HCT116 (cell line): ENCODE data around the gene PRPF6. TPM values are rescaled to one million over a fixed set of nuclear protein-coding genes. Genes with fewer than 3 reads are reported as not detected.

Experiments
- ATAC-seq: fragments of 200-7000 bp; cut with Tn5 transposase; 2 replicates; pipeline ENCODE4 v1.9.1; 2020; ENCODE audit warnings: mild to moderate bottlenecking, moderate library complexity
- BruUV-seq: library from RNA; stranded (reverse); fragments of 400-500 nt; replicated peaks from 2 replicates; lab custom pipeline; 2021; lab: Mats Ljungman, UMichigan
- CTCF ChIA-PET: fragments of 300-600 bp; sonication (Branson Sonifier 250); formaldehyde crosslinking; loops from one replicate; lab custom pipeline; 2021; ENCODE audit warnings: antibody characterized with exemption; lab: Charles Lee
- POLR2A ChIA-PET: fragments of 300-600, 350-600 bp; sonication (Branson Sonifier 250); formaldehyde crosslinking; loops from one replicate; lab custom pipeline; 2021; ENCODE audit warnings: antibody characterized with exemption; lab: Charles Lee
- RAD21 ChIA-PET, 2 experiments: fragments of 300-600 bp; sonication (Branson Sonifier 250); formaldehyde crosslinking; loops; one replicate each; lab custom pipeline; 2023; ENCODE audit warnings: low total read pairs in 2 of 2; ENCODE audit not compliant: uncharacterized antibody in 2 of 2, unreplicated experiment in 2 of 2, low non-redundant PET in 1 of 2; lab: Charles Lee
- DNase-seq: peaks from one replicate; pipeline ENCODE4 v3.0.0-alpha.2; 2010; ENCODE audit warnings: low read depth, low spot score
- H2AFZ ChIP-seq: fragments of 200-600 bp; shearing (Covaris generic), sonication (generic); 2 replicates; pipeline ENCODE4 v1.6.1; 2017; ENCODE audit warnings: low read depth, mixed run types, mixed read lengths, antibody characterized with exemption, low read length; ENCODE audit not compliant: poor library complexity, severe bottlenecking
- H3K27ac ChIP-seq: 2 replicates; pipeline ENCODE4 v1.5.1; 2012; ENCODE audit warnings: low read depth, low read length
- H3K27me3 ChIP-seq: fragments of 200-600 bp; sonication (generic); 2 replicates; pipeline ENCODE4 v1.6.1; 2016; ENCODE audit warnings: mixed run types, low read length, mixed read lengths; ENCODE audit not compliant: insufficient read depth
- H3K36me3 ChIP-seq, 2 experiments: fragments of 200-500 bp in 1 of 2; fragments of 200-600 bp in 1 of 2; sonication (Bioruptor generic) in 1 of 2; sonication (generic) in 1 of 2; 2 replicates each; pipeline versions ENCODE4 v1.5.1 to v1.6.1; 2014 to 2016; ENCODE audit warnings: low read length in 2 of 2, inconsistent platforms in 1 of 2, mixed read lengths in 1 of 2, mixed run types in 1 of 2; ENCODE audit not compliant: insufficient read depth in 2 of 2, control insufficient read depth in 1 of 2
- H3K4me1 ChIP-seq, 2 experiments: fragments of 200-600 bp in 1 of 2; sonication (generic) in 1 of 2; 2 replicates each; pipeline versions ENCODE4 v1.5.1 to v1.6.1; 2012 to 2017; ENCODE audit warnings: low read length in 2 of 2, inconsistent platforms in 1 of 2, mild to moderate bottlenecking in 1 of 2, mixed read lengths in 1 of 2, mixed run types in 1 of 2, moderate library complexity in 1 of 2; ENCODE audit not compliant: insufficient read depth in 2 of 2, control insufficient read depth in 1 of 2
- H3K4me2 ChIP-seq: fragments of 200-600 bp; sonication (generic); 2 replicates; pipeline ENCODE4 v1.6.1; 2017; ENCODE audit warnings: mixed run types, low read length, mixed read lengths
- H3K4me3 ChIP-seq, 2 experiments: fragments of 200-600 bp in 1 of 2; sonication (generic) in 1 of 2; replicated peaks in 1 of 2; 2 replicates each; pipeline ENCODE4 v1.5.1; 2011 to 2016; ENCODE audit warnings: low read length in 2 of 2, control low read depth in 1 of 2, low read depth in 1 of 2, mild to moderate bottlenecking in 1 of 2, mixed read lengths in 1 of 2, mixed run types in 1 of 2
- H3K79me2 ChIP-seq: fragments of 200-600 bp; sonication (generic); 2 replicates; pipeline ENCODE4 v1.6.1; 2017; ENCODE audit warnings: mild to moderate bottlenecking, mixed run types, low read length, moderate library complexity, mixed read lengths; ENCODE audit not compliant: insufficient read depth
- H3K9ac ChIP-seq: fragments of 200-600 bp; sonication (generic); 2 replicates; pipeline ENCODE4 v1.6.1; 2016; ENCODE audit warnings: low read length, mixed read lengths
- H3K9me2 ChIP-seq: fragments of 200-600 bp; sonication (generic), shearing (Covaris generic); 2 replicates; pipeline ENCODE4 v1.6.1; 2017; ENCODE audit warnings: mixed run types, mild to moderate bottlenecking, moderate library complexity; ENCODE audit not compliant: insufficient read depth
- H3K9me3 ChIP-seq, 2 experiments: fragments of 200-500 bp in 1 of 2; fragments of 200-600 bp in 1 of 2; sonication (Bioruptor generic) in 1 of 2; sonication (generic) in 1 of 2; 2 replicates each; pipeline ENCODE4 v1.6.1; 2014 to 2017; ENCODE audit warnings: low read length in 2 of 2, mixed read lengths in 2 of 2, inconsistent platforms in 1 of 2, low read depth in 1 of 2, mild to moderate bottlenecking in 1 of 2, mixed run types in 1 of 2, moderate library complexity in 1 of 2; ENCODE audit not compliant: control insufficient read depth in 1 of 2, insufficient read depth in 1 of 2
- H4K20me1 ChIP-seq: fragments of 200-600 bp; sonication (generic), shearing (Covaris generic); 2 replicates; pipeline ENCODE4 v1.6.1; 2017; ENCODE audit warnings: mixed run types, mild to moderate bottlenecking, moderate library complexity; ENCODE audit not compliant: insufficient read depth
- EGR1 ChIP-seq: IDR thresholded peaks from 2 replicates; pipeline ENCODE4 v1.6.1; 2012; ENCODE audit warnings: low read depth
- ELF1 ChIP-seq: IDR thresholded peaks from 2 replicates; pipeline ENCODE4 v1.6.1; 2012; ENCODE audit warnings: low read depth, borderline replicate concordance
- EZH2 ChIP-seq: fragments of 200-600 bp; sonication (generic); IDR thresholded peaks from 2 replicates; pipeline ENCODE4 v1.6.1; 2017; ENCODE audit warnings: antibody characterized with exemption, mixed run types
- EZH2phosphoT487 ChIP-seq: fragments of 200-600 bp; IDR thresholded peaks from 2 replicates; pipeline ENCODE4 v1.6.1; 2018; ENCODE audit warnings: antibody characterized with exemption, borderline replicate concordance
- FOSL1 ChIP-seq: IDR thresholded peaks from 2 replicates; pipeline ENCODE4 v1.6.1; 2012; ENCODE audit warnings: low read depth
- JUND ChIP-seq: IDR thresholded peaks from 2 replicates; pipeline ENCODE4 v1.6.1; 2012
- POLR2A ChIP-seq: IDR thresholded peaks from 2 replicates; pipeline ENCODE4 v1.7.0; 2011; ENCODE audit warnings: borderline replicate concordance; ENCODE audit not compliant: insufficient read depth, insufficient read length; ENCODE audit errors: extremely low read depth
- RAD21 ChIP-seq: IDR thresholded peaks from 2 replicates; pipeline ENCODE4 v1.6.1; 2012; ENCODE audit warnings: low read depth, mild to moderate bottlenecking
- SIN3A ChIP-seq: IDR thresholded peaks from 2 replicates; pipeline ENCODE4 v1.6.1; 2012; ENCODE audit warnings: low read depth
- SP1 ChIP-seq: IDR thresholded peaks from 2 replicates; pipeline ENCODE4 v1.6.1; 2012; ENCODE audit warnings: low read depth
- SRF ChIP-seq: IDR thresholded peaks from 2 replicates; pipeline ENCODE4 v1.6.1; 2012; ENCODE audit warnings: low read depth
- TCF7L2 ChIP-seq: IDR thresholded peaks from 2 replicates; pipeline ENCODE4 v1.7.0; 2011; ENCODE audit warnings: borderline replicate concordance, inconsistent platforms; ENCODE audit not compliant: insufficient read depth, insufficient read length; ENCODE audit errors: extremely low read depth
- ZFX ChIP-seq: fragments of 450-650 bp; IDR thresholded peaks from 2 replicates; pipeline ENCODE4 v1.6.1; 2017
- intact Hi-C: fragments of 100-400 bp; cut with micrococcal nuclease; formaldehyde crosslinking; loops from 2 replicates; pipeline ENCODE4 v1.10.0; 2022
- total RNA-seq: library from RNA; stranded (reverse); gene quantifications from one replicate; pipeline ENCODE4 v1.2.1, GENCODE V29; 2021; ENCODE audit not compliant: unreplicated experiment
- TF ChIP-seq, protein P1 (sequence below): IDR thresholded peaks from 2 replicates; pipeline ENCODE4 v1.6.1; 2012; ENCODE audit warnings: low read depth
- TF ChIP-seq, protein P2 (sequence below): IDR thresholded peaks from 2 replicates; pipeline ENCODE4 v1.6.1; 2012

PRPF6 gene
- total RNA-seq, 1 experiment from 2014 or later = 74.9 TPM

DNA sequence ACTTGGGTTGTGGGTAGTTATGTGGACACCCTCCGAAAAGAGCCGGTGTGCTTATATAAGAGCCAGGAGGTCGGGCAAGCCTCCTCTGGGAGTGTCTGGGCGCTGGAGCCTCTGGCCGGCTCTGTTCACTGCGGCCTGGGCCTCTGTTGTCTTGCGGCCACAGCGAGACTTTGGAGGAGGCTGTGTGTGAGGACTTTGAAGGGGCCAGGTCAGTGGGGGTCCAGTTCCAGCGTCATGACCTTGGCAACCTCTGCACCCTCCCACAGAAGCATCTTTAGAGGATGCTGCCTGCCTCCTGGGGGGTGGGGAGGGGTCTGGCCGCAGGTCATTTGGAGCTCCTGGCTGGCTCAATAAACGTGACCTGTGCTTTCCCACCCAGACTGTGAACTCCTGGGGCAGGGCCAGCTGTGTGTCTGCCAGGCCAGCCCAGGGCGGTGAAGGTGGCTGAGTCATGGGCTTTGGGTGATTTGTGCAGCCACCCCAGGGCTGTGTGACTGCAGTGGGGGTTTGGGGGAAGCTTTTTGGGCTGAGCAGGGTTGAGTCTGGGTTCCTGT lies 83.3 kb downstream of the PRPF6 start:
- intact Hi-C loops = no loop called here
- TF ChIP-seq SRF (no peak), FOSL1 (no peak), SIN3A (no peak), EZH2 (no peak), EZH2phosphoT487 (no peak), TCF7L2 (no peak), EGR1 (no peak), JUND (no peak), SP1 (no peak), RAD21 (no peak), POLR2A (no peak), ZFX (no peak), ELF1 (no peak)
- TF ChIP-seq, protein P1, sequence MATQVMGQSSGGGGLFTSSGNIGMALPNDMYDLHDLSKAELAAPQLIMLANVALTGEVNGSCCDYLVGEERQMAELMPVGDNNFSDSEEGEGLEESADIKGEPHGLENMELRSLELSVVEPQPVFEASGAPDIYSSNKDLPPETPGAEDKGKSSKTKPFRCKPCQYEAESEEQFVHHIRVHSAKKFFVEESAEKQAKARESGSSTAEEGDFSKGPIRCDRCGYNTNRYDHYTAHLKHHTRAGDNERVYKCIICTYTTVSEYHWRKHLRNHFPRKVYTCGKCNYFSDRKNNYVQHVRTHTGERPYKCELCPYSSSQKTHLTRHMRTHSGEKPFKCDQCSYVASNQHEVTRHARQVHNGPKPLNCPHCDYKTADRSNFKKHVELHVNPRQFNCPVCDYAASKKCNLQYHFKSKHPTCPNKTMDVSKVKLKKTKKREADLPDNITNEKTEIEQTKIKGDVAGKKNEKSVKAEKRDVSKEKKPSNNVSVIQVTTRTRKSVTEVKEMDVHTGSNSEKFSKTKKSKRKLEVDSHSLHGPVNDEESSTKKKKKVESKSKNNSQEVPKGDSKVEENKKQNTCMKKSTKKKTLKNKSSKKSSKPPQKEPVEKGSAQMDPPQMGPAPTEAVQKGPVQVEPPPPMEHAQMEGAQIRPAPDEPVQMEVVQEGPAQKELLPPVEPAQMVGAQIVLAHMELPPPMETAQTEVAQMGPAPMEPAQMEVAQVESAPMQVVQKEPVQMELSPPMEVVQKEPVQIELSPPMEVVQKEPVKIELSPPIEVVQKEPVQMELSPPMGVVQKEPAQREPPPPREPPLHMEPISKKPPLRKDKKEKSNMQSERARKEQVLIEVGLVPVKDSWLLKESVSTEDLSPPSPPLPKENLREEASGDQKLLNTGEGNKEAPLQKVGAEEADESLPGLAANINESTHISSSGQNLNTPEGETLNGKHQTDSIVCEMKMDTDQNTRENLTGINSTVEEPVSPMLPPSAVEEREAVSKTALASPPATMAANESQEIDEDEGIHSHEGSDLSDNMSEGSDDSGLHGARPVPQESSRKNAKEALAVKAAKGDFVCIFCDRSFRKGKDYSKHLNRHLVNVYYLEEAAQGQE = no peak
- TF ChIP-seq, protein P2, sequence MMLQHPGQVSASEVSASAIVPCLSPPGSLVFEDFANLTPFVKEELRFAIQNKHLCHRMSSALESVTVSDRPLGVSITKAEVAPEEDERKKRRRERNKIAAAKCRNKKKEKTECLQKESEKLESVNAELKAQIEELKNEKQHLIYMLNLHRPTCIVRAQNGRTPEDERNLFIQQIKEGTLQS = no peak
- no peaks in the 10 kb centered on the region for H4K20me1 ChIP-seq
- ATAC-seq (peak; percentile 27), DNase-seq (peak; percentile 22)
- ChIA-PET POLR2A (interaction anchor here (1.0 kb wide), 1 partner anchor 9 kb away, joined by 3 read pairs; no protein-coding TSS in a partner anchor), CTCF (interaction anchor here (0.7 to 1.3 kb wide), 2 partner anchors 38 to 84 kb away, joined by 3 to 4 read pairs; partner anchors contain the start of gene PRPF6), RAD21 (no interaction called here)
- H3K9ac ChIP-seq = peak overlapping the region; percentile 78
- H3K4me2 ChIP-seq = peak overlapping the region; percentile 84
- H3K27me3 ChIP-seq = no peaks in the 10 kb centered on the region
- no peaks in the 10 kb centered on the region for H3K79me2 ChIP-seq
- peak overlapping the region; percentile 76 for H3K27ac ChIP-seq
- no peaks in the 10 kb centered on the region for H3K9me3 ChIP-seq
- peaks cover 42 to 54% of the 10 kb centered on the region in 2 experiments for H3K4me1 ChIP-seq
- BruUV-seq = TSS peak; percentile 51
- no peaks in the 10 kb centered on the region for H3K9me2 ChIP-seq
- H3K36me3 ChIP-seq = no peaks in the 10 kb centered on the region
- H3K4me3 ChIP-seq = peak overlapping the region; percentile 78 to 84
- H2AFZ ChIP-seq = no peak overlapping the region
